NT2/D1 (cell line): ENCODE measurements around the gene DNMT3L.
"Not testable (repeated sequence)": the region's sequence is repeated elsewhere in the genome, so short reads cannot be mapped to it uniquely, and the experiment has no call there.

Experiments
- DNase-seq: peaks from one replicate; pipeline ENCODE4 v3.0.0-alpha.2; 2011; ENCODE audit warnings: low read depth, low spot score
- H3K27me3 ChIP-seq: 2 replicates; pipeline ENCODE4 v1.6.0; 2011; ENCODE audit warnings: mild to moderate bottlenecking; ENCODE audit not compliant: insufficient read length, insufficient read depth
- H3K36me3 ChIP-seq: 2 replicates; pipeline ENCODE4 v1.6.1; 2011; ENCODE audit warnings: mild to moderate bottlenecking, low read length, mixed read lengths; ENCODE audit not compliant: insufficient read depth, insufficient read length
- H3K4me1 ChIP-seq: 2 replicates; pipeline ENCODE4 v1.5.1; 2011; ENCODE audit not compliant: insufficient read depth, insufficient read length
- H3K4me3 ChIP-seq: 2 replicates; pipeline ENCODE4 v1.5.1; 2011; ENCODE audit warnings: low read depth; ENCODE audit not compliant: insufficient read length
- H3K9ac ChIP-seq: 2 replicates; pipeline ENCODE4 v1.6.0; 2011; ENCODE audit warnings: low read depth; ENCODE audit not compliant: insufficient read length
- H3K9me3 ChIP-seq: 2 replicates; pipeline ENCODE4 v1.5.1; 2011; ENCODE audit warnings: mild to moderate bottlenecking, low read length; ENCODE audit not compliant: insufficient read depth
- SUZ12 ChIP-seq: IDR thresholded peaks from 2 replicates; pipeline ENCODE4 v1.6.1; 2011; ENCODE audit not compliant: insufficient read length, insufficient read depth; ENCODE audit errors: extremely low read depth
- YY1 ChIP-seq: IDR thresholded peaks from 2 replicates; pipeline ENCODE4 v1.6.1; 2011; ENCODE audit not compliant: insufficient read length, insufficient read depth
- ZNF274 ChIP-seq: IDR thresholded peaks from 2 replicates; pipeline ENCODE4 v1.6.1; 2011; ENCODE audit warnings: mild to moderate bottlenecking, low read depth, low read length

Gene DNMT3L

DNA sequence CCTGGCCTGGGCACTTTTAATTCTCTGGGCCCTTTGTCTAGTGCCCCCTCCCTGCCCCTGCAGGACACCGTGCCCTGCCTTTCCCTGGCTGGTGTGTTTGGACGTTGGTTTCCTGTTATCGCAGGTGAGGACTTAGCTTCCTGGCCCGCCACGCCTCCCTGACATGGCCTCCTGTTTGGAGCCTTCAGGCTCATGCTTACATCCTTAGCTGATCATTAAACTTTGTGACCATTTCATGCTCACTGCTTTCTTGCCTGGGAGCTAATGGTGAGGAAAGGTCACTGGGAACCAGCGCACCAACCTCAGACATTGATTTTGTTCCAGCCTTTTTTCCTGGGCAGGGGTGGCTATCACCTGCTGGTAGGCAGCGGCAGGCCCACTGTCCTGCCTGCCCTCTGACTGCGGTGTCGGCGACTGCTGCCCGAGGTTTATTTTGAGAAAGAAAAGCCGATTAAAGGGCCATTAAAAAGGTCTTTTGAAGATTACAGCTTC lies 41.8 kb upstream of the DNMT3L start:
- Histone ChIP-seq H3K27me3 (no peaks in the 10 kb centered on the region), H3K9ac (no peak overlapping the region), H3K4me1 (peaks cover 51% of the 10 kb centered on the region), H3K4me3 (no peak overlapping the region), H3K9me3 (no peaks in the 10 kb centered on the region), H3K36me3 (peaks cover 46% of the 10 kb centered on the region)
- DNase-seq, result no peak
- TF ChIP-seq ZNF274 (no peak), YY1 (no peak), SUZ12 (no peak)

DNA sequence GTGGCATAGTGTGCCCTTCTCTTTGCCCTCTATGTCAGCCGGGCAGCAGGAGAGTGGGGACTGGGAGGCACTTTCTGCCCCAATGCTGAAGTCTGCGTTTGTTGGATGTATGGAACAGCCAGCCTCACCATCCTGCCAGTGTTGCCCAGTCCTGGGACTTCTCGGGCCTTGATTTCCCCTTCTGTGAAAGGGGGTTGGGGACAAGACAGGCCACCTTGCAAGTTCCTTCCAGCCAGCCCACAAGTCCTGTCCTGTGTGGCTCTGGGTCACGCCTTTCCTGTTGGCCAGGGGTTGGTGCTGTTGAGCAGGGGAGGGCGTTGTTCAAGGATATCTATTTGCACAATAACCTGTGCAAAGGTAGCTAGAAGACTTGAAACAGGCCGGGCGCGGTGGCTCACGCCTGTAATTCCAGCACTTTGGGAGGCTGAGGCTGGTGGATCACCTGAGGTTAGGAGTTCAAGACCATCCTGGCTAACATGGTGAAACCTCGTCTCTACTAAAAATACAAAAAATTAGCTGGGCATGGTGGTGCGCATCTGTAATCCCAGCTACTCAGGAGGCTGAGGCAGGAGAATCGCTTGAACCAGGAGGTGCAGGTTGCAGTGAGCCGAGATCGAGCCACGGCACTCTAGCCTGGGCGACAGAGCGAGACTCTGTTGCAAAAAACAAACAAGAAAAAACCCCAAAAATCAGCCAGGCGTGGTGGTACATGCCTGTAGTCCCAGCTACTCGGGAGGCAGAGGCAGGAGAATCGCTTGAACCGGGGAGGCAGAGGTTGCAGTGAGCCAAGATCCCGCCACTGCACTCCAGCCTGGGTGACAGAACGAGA lies 41.1 kb upstream of the DNMT3L start:
- not testable (repeated sequence) for H3K9me3 ChIP-seq, H3K27me3 ChIP-seq, H3K4me3 ChIP-seq, H3K9ac ChIP-seq, DNase-seq
- peaks cover 40% of the 10 kb centered on the region for H3K36me3 ChIP-seq
- peaks cover 48% of the 10 kb centered on the region for H3K4me1 ChIP-seq

DNA sequence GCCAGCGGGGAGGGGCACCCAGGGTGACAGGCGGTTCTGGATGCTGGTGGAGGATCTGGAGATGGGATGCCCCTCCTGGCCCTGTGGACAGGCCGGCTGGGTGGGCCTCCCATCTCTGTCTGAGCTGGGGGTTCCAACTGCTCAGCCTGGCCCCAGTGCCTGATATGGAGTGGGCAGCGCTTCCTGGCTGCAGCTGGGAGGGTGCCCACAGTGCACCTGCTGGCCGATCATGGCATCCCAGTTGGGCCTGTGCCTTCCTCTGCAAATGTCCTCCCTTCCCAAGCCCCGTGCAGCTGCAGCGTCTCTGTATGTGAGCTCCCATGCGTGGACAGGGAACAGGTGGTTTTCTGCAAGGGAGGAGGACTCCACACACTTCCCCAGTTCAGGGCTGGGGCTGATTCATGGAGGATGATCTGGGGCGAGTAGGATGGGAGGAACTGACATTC lies 40.3 kb upstream of the DNMT3L start:
- no peaks in the 10 kb centered on the region for H3K27me3 ChIP-seq
- no peaks in the 10 kb centered on the region for H3K9me3 ChIP-seq
- H3K9ac ChIP-seq, result peak overlapping the region; percentile 1
- DNase-seq, result no peak
- H3K4me3 ChIP-seq, result no peak overlapping the region
- H3K4me1 ChIP-seq, result peaks cover 44% of the 10 kb centered on the region
- TF ChIP-seq ZNF274 (no peak), SUZ12 (no peak), YY1 (no peak)
- H3K36me3 ChIP-seq, result peaks cover 32% of the 10 kb centered on the region

DNA sequence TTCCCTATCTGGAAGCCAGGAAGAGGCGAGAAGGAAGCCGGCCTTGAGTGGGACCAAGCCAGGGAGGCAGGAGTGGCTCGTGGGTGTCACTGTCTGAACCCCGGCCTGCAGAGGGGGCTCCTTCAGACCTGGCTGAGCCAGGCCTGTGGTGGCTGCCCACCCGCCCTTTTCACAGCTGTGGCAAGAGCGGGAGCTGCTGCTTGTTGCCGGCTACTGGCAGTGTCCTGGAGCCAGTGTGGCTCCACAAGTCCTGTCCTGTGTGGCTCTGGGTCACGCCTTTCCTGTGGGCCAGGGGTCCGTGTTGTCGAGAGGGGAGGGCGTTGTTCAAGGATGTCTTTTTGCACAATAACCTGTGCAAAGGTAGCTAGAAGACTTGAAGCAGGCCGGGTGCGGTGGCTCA lies 39.4 kb upstream of the DNMT3L start:
- no peaks in the 10 kb centered on the region for H3K27me3 ChIP-seq
- H3K9me3 ChIP-seq, result no peaks in the 10 kb centered on the region
- no peak for DNase-seq
- peaks cover 38% of the 10 kb centered on the region for H3K4me1 ChIP-seq
- peaks cover 24% of the 10 kb centered on the region for H3K36me3 ChIP-seq
- H3K9ac ChIP-seq, result peak overlapping the region; percentile 96
- TF ChIP-seq YY1, result no peak
- no peak for TF ChIP-seq SUZ12
- no peak for TF ChIP-seq ZNF274
- peak overlapping the region; percentile 71 for H3K4me3 ChIP-seq

DNA sequence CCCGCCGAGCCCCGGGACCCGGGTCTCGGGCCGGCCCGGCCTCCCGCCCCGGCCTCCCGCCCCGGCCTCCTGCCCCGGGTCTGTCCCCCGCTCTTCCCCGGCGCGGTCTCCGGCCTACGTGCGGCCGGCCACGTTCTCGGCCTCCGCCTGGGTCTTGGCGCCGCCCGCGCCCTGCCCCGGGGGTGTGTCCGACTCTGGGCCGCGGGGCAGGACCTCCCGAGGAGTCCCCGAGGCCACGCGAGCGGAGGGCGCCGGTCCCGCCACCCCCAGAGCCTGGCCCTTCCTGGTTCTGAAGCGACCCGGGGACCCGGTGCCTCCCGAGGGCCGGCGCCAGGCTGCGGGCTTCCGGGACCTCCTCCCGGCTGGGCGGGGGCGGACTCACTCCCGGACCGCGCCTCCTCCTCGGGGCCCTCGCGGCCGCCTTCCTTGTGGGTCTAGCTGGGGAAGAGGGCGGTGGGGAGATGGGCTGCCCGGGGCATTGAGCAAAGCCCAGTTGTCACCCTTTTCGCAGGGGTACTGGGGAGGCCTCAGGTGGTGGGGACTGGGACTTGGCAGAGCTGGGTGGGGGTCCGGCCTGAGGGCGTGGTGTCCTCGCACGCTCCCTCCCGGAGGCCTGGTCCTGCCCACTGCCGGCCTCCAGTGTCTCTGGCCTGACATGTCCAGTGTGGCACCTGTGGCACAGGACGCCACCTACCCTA lies 38.7 kb upstream of the DNMT3L start:
- Histone ChIP-seq H3K27me3 (no peaks in the 10 kb centered on the region), H3K9ac (peak overlapping the region; percentile 96), H3K4me1 (peaks cover 40% of the 10 kb centered on the region), H3K4me3 (peak overlapping the region; percentile 71), H3K9me3 (no peaks in the 10 kb centered on the region), H3K36me3 (peaks cover 17% of the 10 kb centered on the region)
- TF ChIP-seq YY1 (no peak), ZNF274 (no peak), SUZ12 (no peak)
- no peak for DNase-seq

DNA sequence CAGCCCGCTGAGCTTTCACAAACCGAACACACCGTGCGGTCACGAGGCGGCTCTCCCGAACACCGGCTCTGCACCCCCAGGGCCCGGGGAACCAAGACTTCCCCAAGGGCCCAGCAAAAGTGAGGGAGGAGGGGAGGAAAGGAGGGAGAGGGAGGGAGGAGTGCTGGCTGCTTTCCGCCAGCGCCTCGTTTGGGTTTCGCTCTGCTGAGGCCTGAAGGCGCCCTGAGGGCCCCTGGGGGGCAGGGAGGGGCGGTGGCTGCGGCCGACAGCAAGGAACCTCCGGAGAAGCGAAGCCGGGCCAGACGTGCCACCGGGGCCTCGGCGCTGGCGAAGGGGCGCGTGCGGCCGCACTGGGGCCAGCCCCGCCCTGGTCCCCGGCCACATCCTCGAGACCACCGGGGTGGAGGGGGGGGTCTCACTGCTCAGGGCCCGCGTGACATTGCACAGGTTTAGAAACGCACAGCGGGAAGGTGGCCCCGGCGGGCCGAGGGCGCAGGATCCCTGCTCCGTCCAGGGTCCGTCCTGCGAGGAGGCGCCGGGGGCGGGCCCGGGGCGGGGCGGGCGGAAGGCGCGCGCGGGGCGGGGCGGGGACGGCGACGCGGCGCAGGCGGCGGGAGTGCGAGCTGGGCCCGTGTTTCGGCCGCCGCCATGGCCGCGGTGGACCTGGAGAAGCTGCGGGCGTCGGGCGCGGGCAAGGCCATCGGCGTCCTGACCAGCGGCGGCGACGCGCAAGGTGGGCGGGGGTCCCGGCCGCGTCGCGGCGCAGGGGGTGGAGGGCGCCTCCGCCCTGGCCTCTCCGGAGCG lies 38.0 kb upstream of the DNMT3L start, which contains the start of gene PFKL:
TSS of gene PFKL (plus strand) at position 596 of the 804 bp plus-strand sequence. CDS start at position 649, 53 bp downstream.
- Histone ChIP-seq H3K9ac (peak within 1 kb of the TSS; percentile 96), H3K27me3 (no peaks in the 10 kb centered on the region), H3K36me3 (peaks cover 11% of the 10 kb centered on the region), H3K4me1 (peaks cover 40% of the 10 kb centered on the region), H3K4me3 (peak within 1 kb of the TSS; percentile 71), H3K9me3 (no peaks in the 10 kb centered on the region)
- DNase-seq, result peak; percentile 47
- TF ChIP-seq YY1 (no peak), ZNF274 (no peak), SUZ12 (no peak)

DNA sequence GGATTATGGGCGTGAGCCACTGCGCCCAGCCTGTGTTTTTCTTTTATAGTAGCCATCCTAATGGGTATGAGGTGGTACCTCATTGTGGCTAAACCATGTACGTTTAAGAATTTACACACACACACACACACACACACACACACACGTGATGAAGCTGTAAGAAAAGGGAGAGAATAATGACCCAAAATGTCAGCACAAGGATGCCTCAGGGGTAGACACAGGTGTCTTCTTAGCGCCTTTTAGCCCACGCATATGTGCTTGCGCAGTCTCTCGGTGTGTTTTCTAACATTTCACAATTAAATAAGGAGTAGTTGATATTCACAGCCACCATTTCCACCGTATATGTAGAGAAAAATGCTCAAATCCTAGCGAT lies 37.4 kb upstream of the DNMT3L start:
- H3K4me1 ChIP-seq, result peaks cover 36% of the 10 kb centered on the region
- peaks cover 11% of the 10 kb centered on the region for H3K36me3 ChIP-seq
- no peaks in the 10 kb centered on the region for H3K27me3 ChIP-seq
- H3K4me3 ChIP-seq, result peak overlapping the region; percentile 71
- no peak for DNase-seq
- no peaks in the 10 kb centered on the region for H3K9me3 ChIP-seq
- H3K9ac ChIP-seq, result peak overlapping the region; percentile 93
- no peak for TF ChIP-seq YY1
- no peak for TF ChIP-seq SUZ12
- no peak for TF ChIP-seq ZNF274
